Anterior cingulate cortex (tissue), 58 donors: ENCODE measurements around the gene B4GALNT3.

Experiments
- DNase-seq, 58 donors: peaks; one replicate each; lab custom pipeline; 2025; lab: John Stamatoyannopoulos, UW

B4GALNT3 gene

GRCh38 chr12:507391-507796 is 47.7 kb downstream of the B4GALNT3 start:
- DNase-seq, result no peak

GRCh38 chr12:508145-508544 is 48.4 kb downstream of the B4GALNT3 start:
- DNase-seq, result no peak

GRCh38 chr12:508795-509194 is 49.1 kb downstream of the B4GALNT3 start:
- DNase-seq, result no peak

- DNase-seq, result peak in 1 of 58 donors; percentile 7
These were observed 49.8 kb downstream of the B4GALNT3 start for GRCh38 chr12:509500-509899.

- DNase-seq, result peak in 9 of 58 donors; percentile 8 to 58 (median 41)
These were observed 50.5 kb downstream of the B4GALNT3 start for GRCh38 chr12:510071-510825.

- DNase-seq, result no peak
These were observed 53.2 kb downstream of the B4GALNT3 start for GRCh38 chr12:512933-513332.

- DNase-seq, result no peak
These were observed 53.7 kb downstream of the B4GALNT3 start for GRCh38 chr12:513446-513845.

- DNase-seq, result no peak
These were observed 57.8 kb downstream of the B4GALNT3 start for GRCh38 chr12:517538-517937.

- no peak for DNase-seq
These were observed 60.4 kb downstream of the B4GALNT3 start for GRCh38 chr12:520119-520518.

- no peak for DNase-seq
These were observed 63.1 kb downstream of the B4GALNT3 start for GRCh38 chr12:522692-523378.

GRCh38 chr12:524167-524951 is 64.6 kb downstream of the B4GALNT3 start:
- DNase-seq, result no peak

GRCh38 chr12:526089-526488 is 66.3 kb downstream of the B4GALNT3 start:
- no peak for DNase-seq

- DNase-seq, result no peak
These were observed 67.5 kb downstream of the B4GALNT3 start for GRCh38 chr12:527241-527640.

- DNase-seq, result no peak
These were observed 68.0 kb downstream of the B4GALNT3 start for GRCh38 chr12:527729-528128.

- DNase-seq, result peak in 7 of 58 donors; percentile 7 to 42 (median 10)
These were observed 70.6 kb downstream of the B4GALNT3 start for GRCh38 chr12:530308-530707.

- DNase-seq, result no peak
These were observed 71.1 kb downstream of the B4GALNT3 start for GRCh38 chr12:530821-531220.

- DNase-seq, result no peak
These were observed 72.3 kb downstream of the B4GALNT3 start for GRCh38 chr12:531951-532585.

GRCh38 chr12:532908-533565 is 73.3 kb downstream of the B4GALNT3 start:
- DNase-seq, result no peak

GRCh38 chr12:533718-534117 is 74.0 kb downstream of the B4GALNT3 start:
- no peak for DNase-seq

GRCh38 chr12:534216-534615 is 74.5 kb downstream of the B4GALNT3 start:
- DNase-seq, result no peak
